HG02610 (cell line): Measurements from ENCODE around the gene PHRF1.

Source experiments
- ATAC-seq: cut with Tn5 transposase; IDR thresholded peaks from one replicate; pipeline ENCODE4 v1.9.1; 2021; ENCODE audit warnings: mild to moderate bottlenecking, moderate library complexity; ENCODE audit not compliant: unreplicated experiment

Gene PHRF1

GRCh38 chr11:538431-539051, 37.7 kb upstream of the PHRF1 start:
- ATAC-seq = no peak

- ATAC-seq = no peak
Observed at GRCh38 chr11:539971-540481, 36.2 kb upstream of the PHRF1 start.

- ATAC-seq = no peak
Observed at GRCh38 chr11:540583-541432, 35.5 kb upstream of the PHRF1 start.

DNA sequence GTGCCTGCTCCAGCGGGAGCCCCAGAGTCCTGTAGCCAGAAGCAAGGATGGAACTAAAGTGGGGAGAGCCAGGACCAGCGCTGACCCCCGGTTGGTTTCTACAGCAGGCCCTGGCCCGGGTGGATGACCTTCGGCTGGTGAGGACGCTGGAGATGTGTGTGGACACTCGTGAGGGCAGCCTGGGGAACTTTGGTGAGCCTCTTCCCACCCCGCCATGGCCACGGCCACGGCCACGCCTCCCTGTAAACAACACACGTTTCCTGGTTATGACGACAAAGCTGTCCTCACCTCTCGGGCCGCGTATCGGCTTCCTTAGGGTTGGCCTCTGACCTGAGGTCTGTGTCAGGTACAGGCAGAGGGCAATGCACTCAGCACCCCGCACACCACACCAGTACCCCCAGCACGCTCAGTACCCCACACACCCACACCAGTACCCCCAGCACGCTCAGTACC, 34.8 kb upstream of the PHRF1 start:
- no peak for ATAC-seq

GRCh38 chr11:544817-545166, 31.5 kb upstream of the PHRF1 start:
- ATAC-seq = no peak

GRCh38 chr11:545171-545570, 31.1 kb upstream of the PHRF1 start:
- no peak for ATAC-seq

DNA sequence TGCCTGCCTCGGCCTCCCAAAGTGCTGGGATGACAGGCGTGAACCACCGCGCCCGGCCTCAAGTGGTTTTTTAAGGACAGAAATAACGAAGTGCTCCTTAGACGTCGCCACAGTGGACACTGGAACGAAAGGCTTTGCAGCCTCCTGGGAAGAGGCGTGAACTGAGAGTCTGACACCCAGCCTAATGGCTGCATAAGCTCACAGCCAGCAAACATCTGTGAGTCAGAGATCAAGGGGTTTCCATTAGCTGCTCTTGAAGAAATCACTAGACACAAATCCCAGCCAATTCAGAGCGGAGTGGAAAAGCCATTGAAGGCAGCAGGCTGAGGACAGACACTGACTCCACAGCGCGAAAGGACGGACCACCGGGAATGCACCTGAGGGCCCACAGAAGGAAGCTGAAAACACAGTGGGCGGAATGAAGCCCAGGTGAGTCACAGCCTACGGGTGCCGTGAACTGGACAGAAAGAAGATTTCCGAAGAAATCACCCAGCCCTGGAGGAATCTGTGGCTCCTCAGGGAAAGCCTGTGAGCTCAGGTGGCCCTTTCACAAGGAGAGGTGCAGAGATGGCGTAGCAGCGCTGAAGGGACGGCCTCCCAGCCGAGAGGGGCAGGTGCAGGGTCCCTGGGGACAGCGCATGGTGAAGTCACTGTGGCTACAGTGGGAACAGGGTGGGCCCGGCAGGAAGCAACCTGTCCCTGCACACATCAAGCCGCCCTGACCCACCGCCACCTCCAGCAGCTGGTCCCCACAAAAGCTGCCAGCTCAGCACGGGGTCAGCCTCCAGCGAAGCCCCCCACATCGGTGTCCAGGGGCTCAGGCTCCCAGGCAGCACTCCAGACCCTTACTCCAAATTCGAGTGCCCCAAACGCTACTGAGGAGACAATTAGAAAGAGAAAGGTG, 27.3 kb upstream of the PHRF1 start:
- ATAC-seq = no peak

GRCh38 chr11:550021-550745, 26.1 kb upstream of the PHRF1 start:
- no peak for ATAC-seq

- no peak for ATAC-seq
Observed at GRCh38 chr11:550746-551085, 25.6 kb upstream of the PHRF1 start.

- ATAC-seq = no peak
Observed at GRCh38 chr11:551131-551530, 25.1 kb upstream of the PHRF1 start.

- ATAC-seq = no peak
Observed at GRCh38 chr11:551596-551995, 24.7 kb upstream of the PHRF1 start.

GRCh38 chr11:553083-553987, 22.9 kb upstream of the PHRF1 start:
- ATAC-seq = no peak

GRCh38 chr11:553988-554340, 22.3 kb upstream of the PHRF1 start:
- ATAC-seq = no peak

- ATAC-seq = peak; percentile 38
Observed at GRCh38 chr11:554428-555226, 21.6 kb upstream of the PHRF1 start.

DNA sequence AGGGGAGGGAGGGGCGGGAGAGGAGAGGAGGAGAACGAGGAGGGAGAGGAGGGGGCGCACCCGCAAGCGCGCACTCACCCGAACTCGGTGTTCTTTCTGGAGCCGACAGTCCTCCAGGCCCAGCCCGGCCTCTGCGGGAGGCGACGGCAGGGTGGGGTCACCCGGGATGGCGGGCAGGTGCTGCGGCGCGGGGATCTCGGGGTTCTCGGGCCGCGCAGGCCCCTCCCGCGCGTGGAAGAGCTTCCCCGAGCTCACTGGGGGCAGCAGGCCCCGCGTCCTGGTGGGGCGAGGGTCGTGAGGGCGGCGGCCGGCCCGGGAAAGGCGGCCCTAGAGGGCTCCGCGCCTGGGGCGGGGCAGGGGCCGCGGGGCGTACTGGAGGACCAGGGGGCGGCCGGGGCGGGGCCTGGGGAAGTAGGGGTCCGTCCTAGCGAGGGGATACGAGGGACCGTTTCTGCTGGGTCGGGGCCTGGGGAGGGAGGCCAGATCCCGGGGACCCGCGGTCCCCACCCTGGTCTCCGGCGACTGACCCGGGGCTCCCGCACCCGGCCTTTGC, 21.0 kb upstream of the PHRF1 start:
- no peak for ATAC-seq

GRCh38 chr11:555780-556661, 20.2 kb upstream of the PHRF1 start:
- ATAC-seq = no peak

DNA sequence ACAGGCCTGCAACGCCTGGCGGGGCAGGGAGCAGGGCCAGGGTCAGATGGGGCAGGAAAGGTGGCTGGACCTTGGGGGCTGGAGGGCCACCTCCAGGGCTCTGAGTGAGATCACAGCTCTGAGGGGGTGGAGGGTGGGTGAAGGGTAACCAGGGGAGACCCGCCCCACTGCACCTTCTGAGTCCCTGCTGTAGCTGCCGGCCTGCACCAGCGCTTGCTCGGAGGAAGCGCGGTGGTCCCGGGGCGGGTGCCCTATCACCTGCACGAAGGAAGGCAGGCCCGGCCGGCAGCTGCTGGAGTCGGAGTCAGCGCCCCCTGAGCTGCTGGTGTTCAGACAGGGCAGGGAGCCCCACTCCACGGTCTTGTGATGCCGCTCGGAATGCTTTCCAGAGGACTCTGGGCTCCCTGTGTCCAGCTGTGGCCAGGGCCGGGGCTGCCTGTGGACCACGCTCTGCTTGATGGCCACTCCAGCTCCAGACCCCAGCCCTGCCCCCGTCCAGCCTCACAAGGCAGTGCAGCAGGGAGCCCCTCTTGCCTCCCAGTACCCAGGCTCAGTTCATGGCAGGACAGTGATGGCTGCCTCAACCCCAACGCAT, 19.5 kb upstream of the PHRF1 start:
- no peak for ATAC-seq
